ENCODE data around the gene ZNF354C.
"Not testable (repeated sequence)": the region's sequence is repeated elsewhere in the genome, so short reads cannot be mapped to it uniquely, and the experiment has no call there.

The ZNF354C gene

DNA sequence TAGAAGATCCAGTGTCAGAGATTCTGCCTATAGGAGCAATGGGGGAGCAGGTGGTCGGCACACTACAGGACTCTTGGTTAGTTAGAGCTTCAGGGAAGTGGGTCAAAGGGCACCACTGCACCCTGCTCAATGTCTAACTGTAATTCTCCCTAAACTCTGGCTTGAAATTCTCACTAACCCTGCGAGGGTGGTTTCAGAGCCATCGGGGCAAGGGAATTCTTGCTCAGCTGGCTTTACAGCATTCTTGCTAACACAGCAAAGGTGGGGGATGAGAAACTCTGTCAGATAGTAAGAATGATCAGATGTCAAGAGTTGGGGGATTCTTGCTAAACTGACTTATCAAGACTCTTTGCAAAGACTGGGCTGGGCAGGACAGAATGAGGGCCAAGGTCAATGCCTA is 4.7 kb upstream of the ZNF354C start:
- H3K36me3 ChIP-seq (ENCODE audit: insufficient read depth, low read length) = no peaks in the 10 kb centered on the region

GRCh38 chr5:179055841-179056240 is 4.3 kb upstream of the ZNF354C start:
- H3K9ac ChIP-seq (ENCODE audit: insufficient read length) = no peak overlapping the region
- H3K4me3 ChIP-seq = no peak overlapping the region
- H3K27ac ChIP-seq = no peak overlapping the region
- no peaks in the 10 kb centered on the region for H3K36me3 ChIP-seq (ENCODE audit: insufficient read depth, low read length)
- DNase-seq (ENCODE audit: low read depth, low spot score) = no peak
- TF ChIP-seq EZH2 (IDR thresholded peaks at IDR 0.05) = no peak
- no peak for TF ChIP-seq POLR2AphosphoS5 (IDR thresholded peaks at IDR 0.05; ENCODE audit: borderline replicate concordance, low read depth, low read length)
- no peak for TF ChIP-seq FOXP2 (optimal IDR thresholded peaks at IDR 0.05; ENCODE audit: control extremely low read depth, extremely low read length, insufficient read depth)
- H3K9me3 ChIP-seq (ENCODE audit: low read depth, low read length) = peaks cover 11% of the 10 kb centered on the region; the same call in 1 of the 2 replicates

More for the DNA sequence above, 4.7 kb upstream of the ZNF354C start:
- Histone ChIP-seq H3K9me3 (ENCODE audit: low read depth, low read length) (peaks cover 11% of the 10 kb centered on the region; the same call in 1 of the 2 replicates), H3K27ac (no peak overlapping the region), H3K9ac (ENCODE audit: insufficient read length) (no peak overlapping the region), H3K4me3 (no peak overlapping the region)
- TF ChIP-seq EZH2 (IDR thresholded peaks at IDR 0.05) (no peak), POLR2AphosphoS5 (IDR thresholded peaks at IDR 0.05; ENCODE audit: borderline replicate concordance, low read depth, low read length) (no peak), FOXP2 (optimal IDR thresholded peaks at IDR 0.05; ENCODE audit: control extremely low read depth, extremely low read length, insufficient read depth) (no peak)
- DNase-seq (ENCODE audit: low read depth, low spot score) = no peak

DNA sequence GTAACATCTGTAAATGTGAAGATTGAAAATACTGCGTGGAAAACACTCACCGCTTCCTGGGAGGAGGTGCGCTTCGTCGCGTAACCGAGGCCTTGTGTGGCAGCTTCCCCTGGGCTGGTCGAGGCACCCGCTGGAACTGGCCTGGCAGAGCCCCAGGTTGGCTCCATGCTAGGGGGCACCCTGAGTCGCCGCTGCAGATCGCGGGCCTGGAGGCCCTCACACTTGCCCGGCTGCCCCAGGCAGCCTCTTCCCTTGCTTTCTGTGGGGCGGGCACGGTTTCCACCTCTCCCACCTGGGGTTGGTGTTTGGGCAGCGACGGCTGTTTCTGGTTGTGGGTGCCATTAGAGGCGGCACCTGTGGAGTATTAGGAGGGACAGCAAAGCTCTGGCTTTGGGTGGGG is 852 bp downstream of the ZNF354C start:
- Histone ChIP-seq H3K9me3 (ENCODE audit: low read depth, low read length) (peaks cover 31% of the 10 kb centered on the region), H3K9ac (ENCODE audit: insufficient read length) (peak overlapping the region; percentile 91), H3K4me3 (peak overlapping the region; percentile 89), H3K27ac (no peak overlapping the region), H3K36me3 (ENCODE audit: insufficient read depth, low read length) (peaks cover 39% of the 10 kb centered on the region)
- TF ChIP-seq POLR2AphosphoS5 (IDR thresholded peaks at IDR 0.05; ENCODE audit: borderline replicate concordance, low read depth, low read length) (no peak), FOXP2 (optimal IDR thresholded peaks at IDR 0.05; ENCODE audit: control extremely low read depth, extremely low read length, insufficient read depth) (no peak), EZH2 (IDR thresholded peaks at IDR 0.05) (no peak)
- DNase-seq (ENCODE audit: low read depth, low spot score) = no peak

DNA sequence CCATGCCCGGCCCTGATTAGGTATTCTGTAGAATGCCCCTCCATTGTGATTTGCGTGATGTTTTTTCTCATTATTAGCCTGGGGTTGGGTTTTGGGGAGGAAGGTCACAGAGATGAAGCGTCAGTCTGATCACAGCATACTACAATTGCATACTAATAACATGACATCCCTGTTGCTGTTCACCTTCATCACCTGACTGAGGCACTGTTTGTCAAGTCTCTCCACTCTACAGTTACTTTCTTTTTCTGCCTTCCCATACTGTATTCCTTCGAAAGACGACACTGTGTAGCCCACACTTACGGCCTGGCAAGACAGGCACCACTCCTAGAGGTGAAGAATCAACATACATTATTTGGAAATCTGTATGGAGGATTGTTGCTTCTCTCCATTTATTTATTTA is 5.5 kb downstream of the ZNF354C start:
- H3K9me3 ChIP-seq (ENCODE audit: low read depth, low read length) = peaks cover 26% of the 10 kb centered on the region
- H3K36me3 ChIP-seq (ENCODE audit: insufficient read depth, low read length) = peaks cover 65% of the 10 kb centered on the region
- DNase-seq (ENCODE audit: low read depth, low spot score) = no peak
- H3K9ac ChIP-seq (ENCODE audit: insufficient read length) = no peak overlapping the region
- no peak overlapping the region for H3K4me3 ChIP-seq
- no peak overlapping the region for H3K27ac ChIP-seq
- no peak for TF ChIP-seq FOXP2 (optimal IDR thresholded peaks at IDR 0.05; ENCODE audit: control extremely low read depth, extremely low read length, insufficient read depth)
- TF ChIP-seq EZH2 (IDR thresholded peaks at IDR 0.05) = no peak
- TF ChIP-seq POLR2AphosphoS5 (IDR thresholded peaks at IDR 0.05; ENCODE audit: borderline replicate concordance, low read depth, low read length) = no peak

DNA sequence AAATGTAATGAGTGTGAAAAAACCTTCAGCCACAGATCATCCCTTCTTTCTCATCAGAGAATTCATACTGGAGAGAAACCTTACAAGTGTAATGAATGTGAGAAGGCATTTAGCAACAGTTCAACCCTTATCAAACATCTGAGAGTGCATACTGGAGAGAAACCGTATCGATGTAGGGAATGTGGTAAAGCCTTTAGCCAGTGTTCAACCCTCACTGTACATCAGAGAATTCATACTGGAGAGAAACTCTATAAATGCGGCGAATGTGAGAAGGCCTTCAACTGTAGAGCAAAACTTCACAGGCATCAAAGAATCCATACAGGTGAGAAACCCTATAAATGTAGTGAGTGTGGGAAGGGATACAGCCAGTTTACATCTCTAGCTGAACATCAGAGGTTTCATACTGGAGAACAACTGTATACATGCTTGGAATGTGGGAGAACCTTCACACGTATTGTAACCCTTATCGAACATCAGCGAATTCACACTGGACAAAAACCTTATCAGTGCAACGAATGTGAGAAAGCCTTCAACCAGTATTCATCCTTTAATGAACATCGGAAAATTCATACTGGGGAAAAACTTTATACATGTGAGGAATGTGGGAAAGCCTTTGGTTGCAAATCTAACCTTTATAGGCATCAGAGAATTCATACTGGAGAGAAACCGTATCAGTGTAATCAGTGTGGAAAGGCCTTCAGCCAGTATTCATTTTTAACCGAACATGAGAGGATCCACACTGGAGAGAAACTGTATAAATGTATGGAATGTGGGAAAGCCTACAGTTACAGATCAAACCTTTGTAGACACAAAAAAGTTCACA is 19.2 kb downstream of the ZNF354C start:
- DNase-seq (ENCODE audit: low read depth, low spot score) = no peak
- H3K36me3 ChIP-seq (ENCODE audit: insufficient read depth, low read length) = peaks cover 51% of the 10 kb centered on the region

GRCh38 chr5:179080724-179081123 is 20.6 kb downstream of the ZNF354C start:
- no peak overlapping the region for H3K9ac ChIP-seq (ENCODE audit: insufficient read length)
- H3K9me3 ChIP-seq (ENCODE audit: low read depth, low read length) = peaks cover 32% of the 10 kb centered on the region
- TF ChIP-seq FOXP2 (optimal IDR thresholded peaks at IDR 0.05; ENCODE audit: control extremely low read depth, extremely low read length, insufficient read depth) (no peak), POLR2AphosphoS5 (IDR thresholded peaks at IDR 0.05; ENCODE audit: borderline replicate concordance, low read depth, low read length) (no peak), EZH2 (IDR thresholded peaks at IDR 0.05) (no peak)
- peaks cover 45% of the 10 kb centered on the region for H3K36me3 ChIP-seq (ENCODE audit: insufficient read depth, low read length)
- H3K4me3 ChIP-seq = no peak overlapping the region
- no peak overlapping the region for H3K27ac ChIP-seq
- no peak for DNase-seq (ENCODE audit: low read depth, low spot score)

More for the DNA sequence above, 19.2 kb downstream of the ZNF354C start:
- H3K4me3 ChIP-seq = no peak overlapping the region
- no peak overlapping the region for H3K27ac ChIP-seq
- H3K9me3 ChIP-seq (ENCODE audit: low read depth, low read length) = peaks cover 32% of the 10 kb centered on the region
- TF ChIP-seq EZH2 (IDR thresholded peaks at IDR 0.05) (no peak), FOXP2 (optimal IDR thresholded peaks at IDR 0.05; ENCODE audit: control extremely low read depth, extremely low read length, insufficient read depth) (no peak), POLR2AphosphoS5 (IDR thresholded peaks at IDR 0.05; ENCODE audit: borderline replicate concordance, low read depth, low read length) (no peak)
- no peak overlapping the region for H3K9ac ChIP-seq (ENCODE audit: insufficient read length)

DNA sequence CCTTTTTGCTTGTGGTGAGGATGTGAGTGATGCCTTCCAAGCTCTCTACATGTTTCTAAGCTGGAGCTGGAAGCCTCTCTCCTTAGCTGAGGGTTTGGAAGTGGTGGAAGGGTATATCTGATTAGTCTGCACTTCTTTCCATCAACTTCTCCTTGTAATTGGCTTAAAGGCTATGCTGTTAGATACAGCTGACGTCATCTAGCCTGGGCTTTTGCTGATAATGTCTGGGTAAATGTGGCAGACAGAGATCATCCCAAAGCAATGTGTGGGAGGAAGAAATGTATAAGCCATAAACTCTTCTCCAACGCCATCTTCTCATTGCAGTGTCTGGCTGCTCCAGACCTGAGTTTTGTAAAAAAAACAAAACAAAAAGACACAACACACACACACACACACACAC is 29.3 kb downstream of the ZNF354C start:
- Histone ChIP-seq H3K9ac (ENCODE audit: insufficient read length) (no peak overlapping the region), H3K36me3 (ENCODE audit: insufficient read depth, low read length) (no peaks in the 10 kb centered on the region), H3K27ac (no peak overlapping the region), H3K4me3 (no peak overlapping the region), H3K9me3 (ENCODE audit: low read depth, low read length) (peaks cover 11% of the 10 kb centered on the region)
- TF ChIP-seq FOXP2 (optimal IDR thresholded peaks at IDR 0.05; ENCODE audit: control extremely low read depth, extremely low read length, insufficient read depth) (no peak), EZH2 (IDR thresholded peaks at IDR 0.05) (no peak), POLR2AphosphoS5 (IDR thresholded peaks at IDR 0.05; ENCODE audit: borderline replicate concordance, low read depth, low read length) (no peak)
- DNase-seq (ENCODE audit: low read depth, low spot score) = no peak

GRCh38 chr5:179101282-179101681 is 41.1 kb downstream of the ZNF354C start:
- DNase-seq (ENCODE audit: low read depth, low spot score); H3K9me3 ChIP-seq (ENCODE audit: low read depth, low read length); H3K4me3 ChIP-seq; H3K27ac ChIP-seq; H3K9ac ChIP-seq (ENCODE audit: insufficient read length); H3K36me3 ChIP-seq (ENCODE audit: insufficient read depth, low read length): not testable (repeated sequence)

GRCh38 chr5:179110528-179110927 is 50.4 kb downstream of the ZNF354C start:
- DNase-seq (ENCODE audit: low read depth, low spot score) = no peak
- Histone ChIP-seq H3K9ac (ENCODE audit: insufficient read length) (no peak overlapping the region), H3K36me3 (ENCODE audit: insufficient read depth, low read length) (no peaks in the 10 kb centered on the region), H3K4me3 (no peak overlapping the region), H3K27ac (no peak overlapping the region), H3K9me3 (ENCODE audit: low read depth, low read length) (no peaks in the 10 kb centered on the region)
- no peak for TF ChIP-seq POLR2AphosphoS5 (IDR thresholded peaks at IDR 0.05; ENCODE audit: borderline replicate concordance, low read depth, low read length)
- TF ChIP-seq FOXP2 (optimal IDR thresholded peaks at IDR 0.05; ENCODE audit: control extremely low read depth, extremely low read length, insufficient read depth) = no peak
- no peak for TF ChIP-seq EZH2 (IDR thresholded peaks at IDR 0.05)

All from SK-N-MC (cell line).